ENCODE data around the gene C1orf232. TPM values are rescaled to one million over a fixed set of nuclear protein-coding genes. Genes with fewer than 3 reads are reported as not detected.

The C1orf232 gene
- total RNA-seq, 2 donors from 2014 or later, result not detected

GRCh38 chr1:26187882-26188281 lies 19.1 kb upstream of the C1orf232 start:
- Histone ChIP-seq H3K4me3 (no peak overlapping the region), H3K9ac (ENCODE audit: low read depth in 2 of 2, low read length in 2 of 2) (no peak overlapping the region), H3K4me1 (no peaks in the 10 kb centered on the region), H3K27ac (no peak overlapping the region), H3K36me3 (no peaks in the 10 kb centered on the region), H3K27me3 (no peaks in the 10 kb centered on the region), H3K9me3 (no peaks in the 10 kb centered on the region)
- TF ChIP-seq, protein P1, sequence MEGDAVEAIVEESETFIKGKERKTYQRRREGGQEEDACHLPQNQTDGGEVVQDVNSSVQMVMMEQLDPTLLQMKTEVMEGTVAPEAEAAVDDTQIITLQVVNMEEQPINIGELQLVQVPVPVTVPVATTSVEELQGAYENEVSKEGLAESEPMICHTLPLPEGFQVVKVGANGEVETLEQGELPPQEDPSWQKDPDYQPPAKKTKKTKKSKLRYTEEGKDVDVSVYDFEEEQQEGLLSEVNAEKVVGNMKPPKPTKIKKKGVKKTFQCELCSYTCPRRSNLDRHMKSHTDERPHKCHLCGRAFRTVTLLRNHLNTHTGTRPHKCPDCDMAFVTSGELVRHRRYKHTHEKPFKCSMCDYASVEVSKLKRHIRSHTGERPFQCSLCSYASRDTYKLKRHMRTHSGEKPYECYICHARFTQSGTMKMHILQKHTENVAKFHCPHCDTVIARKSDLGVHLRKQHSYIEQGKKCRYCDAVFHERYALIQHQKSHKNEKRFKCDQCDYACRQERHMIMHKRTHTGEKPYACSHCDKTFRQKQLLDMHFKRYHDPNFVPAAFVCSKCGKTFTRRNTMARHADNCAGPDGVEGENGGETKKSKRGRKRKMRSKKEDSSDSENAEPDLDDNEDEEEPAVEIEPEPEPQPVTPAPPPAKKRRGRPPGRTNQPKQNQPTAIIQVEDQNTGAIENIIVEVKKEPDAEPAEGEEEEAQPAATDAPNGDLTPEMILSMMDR (IDR thresholded peaks at IDR 0.05), result no peak
- DNase-seq, result no peak
- intact Hi-C loops (cut with DNase I), result no loop called here

GRCh38 chr1:26184883-26185282 lies 16.1 kb upstream of the C1orf232 start:
- H3K36me3 ChIP-seq, result no peaks in the 10 kb centered on the region
- H3K27me3 ChIP-seq, result no peaks in the 10 kb centered on the region
- no peak overlapping the region for H3K4me3 ChIP-seq
- no peak overlapping the region for H3K27ac ChIP-seq
- no peaks in the 10 kb centered on the region for H3K9me3 ChIP-seq
- no peak for DNase-seq
- intact Hi-C loops (cut with DNase I), result no loop called here
- H3K9ac ChIP-seq (ENCODE audit: low read depth in 2 of 2, low read length in 2 of 2), result no peak overlapping the region
- TF ChIP-seq, protein P1 (IDR thresholded peaks at IDR 0.05), result no peak
- H3K4me1 ChIP-seq, result no peaks in the 10 kb centered on the region

GRCh38 chr1:26184086-26184485 lies 15.3 kb upstream of the C1orf232 start:
- H3K27ac ChIP-seq, result no peak overlapping the region
- H3K9ac ChIP-seq (ENCODE audit: low read depth in 2 of 2, low read length in 2 of 2), result no peak overlapping the region
- H3K27me3 ChIP-seq, result no peaks in the 10 kb centered on the region
- TF ChIP-seq, protein P1 (IDR thresholded peaks at IDR 0.05), result no peak
- no peaks in the 10 kb centered on the region for H3K4me1 ChIP-seq
- DNase-seq, result no peak
- no peaks in the 10 kb centered on the region for H3K9me3 ChIP-seq
- no peaks in the 10 kb centered on the region for H3K36me3 ChIP-seq
- intact Hi-C loops (cut with DNase I), result no loop called here
- no peak overlapping the region for H3K4me3 ChIP-seq

- no peaks in the 10 kb centered on the region for H3K27me3 ChIP-seq
- no peak for DNase-seq
- H3K9me3 ChIP-seq, result no peaks in the 10 kb centered on the region
- no peaks in the 10 kb centered on the region for H3K4me1 ChIP-seq
- no peak overlapping the region for H3K4me3 ChIP-seq
- H3K36me3 ChIP-seq, result no peaks in the 10 kb centered on the region
- H3K9ac ChIP-seq (ENCODE audit: low read depth in 2 of 2, low read length in 2 of 2), result no peak overlapping the region
- TF ChIP-seq, protein P1 (IDR thresholded peaks at IDR 0.05), result no peak
- intact Hi-C loops (cut with DNase I), result no loop called here
- no peak overlapping the region for H3K27ac ChIP-seq
These were observed 13.6 kb upstream of the C1orf232 start for GRCh38 chr1:26182383-26182696.

- DNase-seq, result no peak
- TF ChIP-seq, protein P1 (IDR thresholded peaks at IDR 0.05), result no peak
- Histone ChIP-seq H3K27ac (no peak overlapping the region), H3K4me3 (no peak overlapping the region), H3K27me3 (no peaks in the 10 kb centered on the region), H3K9ac (ENCODE audit: low read depth in 2 of 2, low read length in 2 of 2) (no peak overlapping the region), H3K9me3 (no peaks in the 10 kb centered on the region), H3K36me3 (no peaks in the 10 kb centered on the region), H3K4me1 (no peaks in the 10 kb centered on the region)
- intact Hi-C loops (cut with DNase I), result no loop called here
These were observed 13.0 kb upstream of the C1orf232 start for GRCh38 chr1:26181586-26182382.
